A549 (cell line): ENCODE results near the gene CHST15. TPM values are rescaled to one million over a fixed set of nuclear protein-coding genes. Genes with fewer than 3 reads are reported as not detected.

Experiments used
- ATAC-seq, 2 experiments: fragments of 200-7000 bp in 1 of 2; fragments of >200 bp in 1 of 2; cut with Nextera tagmentation in 1 of 2; cut with Tn5 transposase in 1 of 2; 3 replicates each; pipeline versions ENCODE4 v1.8.0 to v1.9.1; 2018 to 2020; ENCODE audit warnings: mild to moderate bottlenecking in 1 of 2, moderate library complexity in 1 of 2
- CTCF ChIA-PET: fragments of 300-600 bp; sonication (Branson Sonifier 250); formaldehyde crosslinking; extraction: SDS; loops from one replicate; lab custom pipeline; 2021; ENCODE audit warnings: antibody characterized with exemption, inconsistent platforms; lab: Yijun Ruan, JAX
- POLR2A ChIA-PET: fragments of 350-600 bp; formaldehyde crosslinking; extraction: SDS; loops from one replicate; lab custom pipeline; 2021; ENCODE audit warnings: antibody characterized with exemption, inconsistent platforms; lab: Yijun Ruan, JAX
- DNase-seq, 2 experiments: peaks; one replicate each; pipeline versions ENCODE4 v3.0.0 to v3.0.0-alpha.2; 2011 to 2016; ENCODE audit warnings: low read depth in 1 of 2, low spot score in 1 of 2
- FAIRE-seq: peaks from 2 replicates; lab custom pipeline; 2011; peaks lifted over from hg19 to GRCh38; lab: Jason Lieb, UNC
- H3K27ac ChIP-seq, 2 experiments: fragments of >200 bp; sonication (Bioruptor Twin); formaldehyde crosslinking; 3 replicates each; pipeline ENCODE4 v1.5.1; 2016 to 2017
- H3K4me1 ChIP-seq: fragments of >200 bp; sonication (Bioruptor Twin); formaldehyde crosslinking; 3 replicates; pipeline ENCODE4 v1.6.1; 2016
- H3K4me2 ChIP-seq: fragments of >200 bp; sonication (Bioruptor Twin); formaldehyde crosslinking; 3 replicates; pipeline ENCODE4 v1.6.1; 2016
- H3K4me3 ChIP-seq: fragments of >200 bp; sonication (Bioruptor Twin); formaldehyde crosslinking; 3 replicates; pipeline ENCODE4 v1.5.1; 2016
- H3K9me3 ChIP-seq: fragments of >200 bp; sonication (Bioruptor Twin); formaldehyde crosslinking; 3 replicates; pipeline ENCODE4 v1.6.1; 2016
- ATOH8 ChIP-seq: fragments of 250-450 bp; sonication (Bioruptor Pico); IDR thresholded peaks from 2 replicates; pipeline ENCODE4 v1.5.0; 2020; ENCODE audit warnings: low read depth, mild to moderate bottlenecking, moderate library complexity
- BHLHE40 ChIP-seq: IDR thresholded peaks from 2 replicates; pipeline ENCODE4 v1.6.1; 2012; ENCODE audit warnings: low read depth, low read length, inconsistent platforms
- CHD2 ChIP-seq: fragments of 150-350 bp; IDR thresholded peaks from 2 replicates; pipeline ENCODE4 v1.6.1; 2014; ENCODE audit warnings: low read length; ENCODE audit not compliant: partially characterized antibody
- CTCF ChIP-seq: fragments of >200 bp; sonication (Bioruptor Twin); formaldehyde crosslinking; IDR thresholded peaks from 3 replicates; pipeline ENCODE4 v1.5.1; 2016
- E2F6 ChIP-seq: IDR thresholded peaks from 2 replicates; pipeline ENCODE4 v1.6.1; 2012; ENCODE audit warnings: low read depth, borderline replicate concordance
- EHMT2 ChIP-seq: fragments of 200-600 bp; sonication (generic); IDR thresholded peaks from 2 replicates; pipeline ENCODE4 v1.6.1; 2016; ENCODE audit warnings: antibody characterized with exemption, low read depth, mild to moderate bottlenecking, moderate library complexity
- FOSB ChIP-seq: fragments of 250-450 bp; sonication (Bioruptor Pico); IDR thresholded peaks from 2 replicates; pipeline ENCODE4 v1.5.0; 2020; ENCODE audit warnings: mild to moderate bottlenecking, moderate library complexity
- GATA3 ChIP-seq: IDR thresholded peaks from 2 replicates; pipeline ENCODE4 v1.6.1; 2012; ENCODE audit warnings: borderline replicate concordance
- HDAC2 ChIP-seq: fragments of 200-600 bp; sonication (generic); IDR thresholded peaks from 2 replicates; pipeline ENCODE4 v1.6.1; 2016
- HEYL ChIP-seq: fragments of 250-450 bp; sonication (Bioruptor Pico); IDR thresholded peaks from 2 replicates; pipeline ENCODE4 v1.8.0; 2021; ENCODE audit warnings: mild to moderate bottlenecking, moderate library complexity
- HOXB13 ChIP-seq: fragments of 250-450 bp; sonication (Bioruptor Pico); IDR thresholded peaks from 2 replicates; pipeline ENCODE4 v1.5.0; 2020; ENCODE audit warnings: low read depth, mild to moderate bottlenecking, moderate library complexity
- JUN ChIP-seq, 2 experiments: fragments of >200 bp; sonication (Bioruptor Twin); formaldehyde crosslinking; IDR thresholded peaks; 2 replicates in 1 of 2; 3 replicates in 1 of 2; pipeline ENCODE4 v1.6.1; 2016 to 2017
- JUNB ChIP-seq: fragments of >200 bp; sonication (Bioruptor Twin); formaldehyde crosslinking; IDR thresholded peaks from 2 replicates; pipeline ENCODE4 v1.6.1; 2016
- KDM1A ChIP-seq: fragments of 200-600 bp; sonication (generic); IDR thresholded peaks from 2 replicates; pipeline ENCODE4 v1.6.1; 2016; ENCODE audit warnings: low read depth, mild to moderate bottlenecking
- KDM5A ChIP-seq: fragments of 200-600 bp; sonication (generic); IDR thresholded peaks from 2 replicates; pipeline ENCODE4 v1.6.1; 2016; ENCODE audit warnings: antibody characterized with exemption, mild to moderate bottlenecking
- MAFK ChIP-seq: fragments of 450-650 bp; IDR thresholded peaks from 2 replicates; pipeline ENCODE4 v1.6.1; 2014; ENCODE audit not compliant: partially characterized antibody
- MYC ChIP-seq: IDR thresholded peaks from 2 replicates; pipeline ENCODE4 v1.6.1; 2012; ENCODE audit warnings: mild to moderate bottlenecking, inconsistent platforms, low read length, improper control_type of control experiment, borderline replicate concordance
- NPAS2 ChIP-seq: fragments of 250-450 bp; sonication (Bioruptor Pico); IDR thresholded peaks from 2 replicates; pipeline ENCODE4 v1.8.0; 2022; ENCODE audit warnings: mild to moderate bottlenecking, moderate library complexity, borderline replicate concordance
- NR3C1 ChIP-seq: fragments of >200 bp; sonication (Bioruptor Twin); formaldehyde crosslinking; IDR thresholded peaks from 3 replicates; pipeline ENCODE4 v1.6.1; 2017
- POLR2A ChIP-seq: IDR thresholded peaks from 2 replicates; pipeline ENCODE4 v1.6.1; 2012; ENCODE audit warnings: mild to moderate bottlenecking, low read length
- RARB ChIP-seq: fragments of 250-450 bp; sonication (Bioruptor Pico); IDR thresholded peaks from 2 replicates; pipeline ENCODE4 v1.8.0; 2021; ENCODE audit warnings: mild to moderate bottlenecking, moderate library complexity
- RCOR1 ChIP-seq: fragments of 150-350 bp; IDR thresholded peaks from 2 replicates; pipeline ENCODE4 v1.6.1; 2014; ENCODE audit warnings: antibody characterized with exemption, low read length, low read depth
- RFX5 ChIP-seq: fragments of 450-650 bp; IDR thresholded peaks from 2 replicates; pipeline ENCODE4 v1.7.1; 2014; ENCODE audit warnings: antibody characterized with exemption, mild to moderate bottlenecking, moderate library complexity
- TFCP2L1 ChIP-seq: fragments of 250-450 bp; sonication (Bioruptor Pico); IDR thresholded peaks from 2 replicates; pipeline ENCODE4 v1.5.0; 2021; ENCODE audit warnings: mild to moderate bottlenecking
- USF2 ChIP-seq: fragments of 450-650 bp; IDR thresholded peaks from 2 replicates; pipeline ENCODE4 v1.6.1; 2014; ENCODE audit warnings: antibody characterized with exemption
- ZC3H11A ChIP-seq: fragments of 450-650 bp; IDR thresholded peaks from 2 replicates; pipeline ENCODE4 v1.6.1; 2014; ENCODE audit warnings: antibody characterized with exemption, mild to moderate bottlenecking
- ZNF302 ChIP-seq: fragments of 250-450 bp; sonication (Bioruptor Pico); IDR thresholded peaks from 2 replicates; pipeline ENCODE4 v1.9.0; 2021; ENCODE audit warnings: inconsistent platforms, mild to moderate bottlenecking, moderate library complexity
- ZSCAN20 ChIP-seq: fragments of 250-450 bp; sonication (Bioruptor Pico); IDR thresholded peaks from 2 replicates; pipeline ENCODE4 v1.8.0; 2022; ENCODE audit warnings: mild to moderate bottlenecking, moderate library complexity
- WGBS: methylation state at CpG from one replicate; pipeline ENCODE4 v1.1.6; 2017; ENCODE audit errors: missing lambda C conversion rate; 5-methylcytosine and 5-hydroxymethylcytosine counted together
- polyA plus RNA-seq, 4 experiments: library from polyadenylated mRNA; depleted of rRNA in 3 of 4; stranded (reverse); fragments of >200 nt; fragmentation: RNase III in 1 of 4; extraction: RNeasy Plus Mini Kit Qiagen cat#74134 plus additional on column Dnase treatment in 1 of 4; gene quantifications; 2 replicates in 3 of 4; 3 replicates in 1 of 4; pipeline ENCODE4 v1.2.3, GENCODE V29; 2011 to 2017

CHST15 gene
- polyA plus RNA-seq, 2 of the 4 experiments (the other 2 are of a cell fraction) = 5.1 to 10.3 TPM

- ATAC-seq (no peak), FAIRE-seq (no peak), DNase-seq (no peak)
- Histone ChIP-seq H3K4me2 (no peak overlapping the region), H3K4me3 (no peak overlapping the region), H3K27ac (no peak overlapping the region), H3K9me3 (no peaks in the 10 kb centered on the region), H3K4me1 (peaks cover under 1% of the 10 kb centered on the region; the same call in 2 of the 3 replicates)
- POLR2A ChIA-PET = no interaction called here
- TF ChIP-seq NR3C1 (no peak), KDM5A (no peak)
- CTCF ChIA-PET = interaction anchor here (1.8 to 3.1 kb wide), 2 partner anchors 87 to 307 kb away, joined by 11 to 14 read pairs; no protein-coding TSS in a partner anchor
- WGBS = 78% methylated on average over 6 of the region's 6 CpGs
Observed at GRCh38 chr10:124082555-124082954, 10.8 kb downstream of the CHST15 start.

GRCh38 chr10:124081547-124082140, 11.8 kb downstream of the CHST15 start:
- no peak for DNase-seq
- Histone ChIP-seq H3K4me2 (no peak overlapping the region), H3K4me3 (no peak overlapping the region), H3K4me1 (no peaks in the 10 kb centered on the region), H3K27ac (no peak overlapping the region), H3K9me3 (no peaks in the 10 kb centered on the region)
- ChIA-PET POLR2A (no interaction called here), CTCF (interaction anchor here (1.3 to 3.1 kb wide), 2 partner anchors 87 to 308 kb away, joined by 5 to 14 read pairs; no protein-coding TSS in a partner anchor)
- 93% methylated on average over 13 of the region's 13 CpGs for WGBS
- no peak for TF ChIP-seq BHLHE40
- no peak for TF ChIP-seq ATOH8 (CRISPR knock-in tag)
- TF ChIP-seq E2F6 = no peak
- TF ChIP-seq JUN (IDR thresholded peaks at IDR 0.05) = no peak
- no peak for TF ChIP-seq ZC3H11A
- TF ChIP-seq GATA3 = no peak
- TF ChIP-seq RFX5 = no peak
- no peak for TF ChIP-seq EHMT2
- no peak for TF ChIP-seq RARB (CRISPR knock-in tag)
- no peak for TF ChIP-seq MYC
- no peak for TF ChIP-seq TFCP2L1 (CRISPR knock-in tag)
- no peak for TF ChIP-seq HDAC2
- TF ChIP-seq NPAS2 (CRISPR knock-in tag) = no peak
- TF ChIP-seq MAFK = no peak
- no peak for FAIRE-seq
- ATAC-seq = no peak

GRCh38 chr10:124079864-124080263, 13.5 kb downstream of the CHST15 start:
- TF ChIP-seq HOXB13 (CRISPR knock-in tag) (no peak), CTCF (no peak), FOSB (no peak), MAFK (no peak), JUNB (no peak), ATOH8 (CRISPR knock-in tag) (no peak), HEYL (no peak), RCOR1 (no peak), RARB (CRISPR knock-in tag) (no peak), KDM1A (no peak), ZSCAN20 (no peak), POLR2A (no peak), ZNF302 (CRISPR knock-in tag) (no peak), E2F6 (no peak), GATA3 (no peak), CHD2 (no peak), USF2 (no peak)
- no peak for DNase-seq

More at GRCh38 chr10:124079864-124080263, 13.5 kb downstream of the CHST15 start:
- CTCF ChIA-PET = interaction anchor here (0.6 to 1.6 kb wide), 2 partner anchors 12 to 85 kb away, joined by 3 to 4 read pairs; no protein-coding TSS in a partner anchor
- FAIRE-seq (no peak), ATAC-seq (no peak)
- Histone ChIP-seq H3K27ac (no peak overlapping the region), H3K9me3 (no peaks in the 10 kb centered on the region), H3K4me3 (no peak overlapping the region), H3K4me1 (no peaks in the 10 kb centered on the region), H3K4me2 (no peak overlapping the region)
- 85% methylated on average over 9 of the region's 9 CpGs for WGBS
- POLR2A ChIA-PET = no interaction called here
